HG03025 (cell line): ENCODE results near the gene RALGAPB.
"Not testable (repeated sequence)": the region's sequence is repeated elsewhere in the genome, so short reads cannot be mapped to it uniquely, and the experiment has no call there.

Experiments
- ATAC-seq: cut with Tn5 transposase; IDR thresholded peaks from one replicate; pipeline ENCODE4 v1.9.1; 2021; ENCODE audit warnings: mild to moderate bottlenecking, moderate library complexity; ENCODE audit not compliant: unreplicated experiment, low FRiP score

Gene RALGAPB

GRCh38 chr20:38446441-38447209, 26.0 kb upstream of the RALGAPB start:
- peak; percentile 61 for ATAC-seq

- ATAC-seq, result no peak
These were observed 25.4 kb upstream of the RALGAPB start for GRCh38 chr20:38447251-38447661.

GRCh38 chr20:38447931-38448675, 24.5 kb upstream of the RALGAPB start:
- ATAC-seq, result no peak

GRCh38 chr20:38449046-38449445, 23.6 kb upstream of the RALGAPB start:
- ATAC-seq, result no peak

GRCh38 chr20:38450412-38450975, 22.1 kb upstream of the RALGAPB start:
- ATAC-seq, result no peak

- no peak for ATAC-seq
These were observed 19.6 kb upstream of the RALGAPB start for GRCh38 chr20:38452880-38453624.

- ATAC-seq, result peak; percentile 79
These were observed 18.7 kb upstream of the RALGAPB start for GRCh38 chr20:38453941-38454340.

- no peak for ATAC-seq
These were observed 17.8 kb upstream of the RALGAPB start for GRCh38 chr20:38454556-38455473.

- ATAC-seq, result no peak
These were observed 14.3 kb upstream of the RALGAPB start for GRCh38 chr20:38458314-38458713.

- ATAC-seq, result no peak
These were observed 12.5 kb upstream of the RALGAPB start for GRCh38 chr20:38460040-38460623.

GRCh38 chr20:38460631-38461030, 12.0 kb upstream of the RALGAPB start:
- ATAC-seq, result not testable (repeated sequence)

GRCh38 chr20:38461167-38461566, 11.5 kb upstream of the RALGAPB start:
- not testable (repeated sequence) for ATAC-seq

- ATAC-seq, result not testable (repeated sequence)
These were observed 11.1 kb upstream of the RALGAPB start for GRCh38 chr20:38461569-38461968.

- ATAC-seq, result no peak
These were observed 6.5 kb upstream of the RALGAPB start for GRCh38 chr20:38466171-38466570.

- no peak for ATAC-seq
These were observed 5.7 kb upstream of the RALGAPB start for GRCh38 chr20:38466983-38467382.

- ATAC-seq, result no peak
These were observed 1.4 kb upstream of the RALGAPB start for GRCh38 chr20:38471245-38471644.

- no peak for ATAC-seq
These were observed 593 bp upstream of the RALGAPB start for GRCh38 chr20:38471987-38472512.

- ATAC-seq, result no peak
These were observed 738 bp downstream of the RALGAPB start for GRCh38 chr20:38473367-38473795.

GRCh38 chr20:38477747-38478146, 5.1 kb downstream of the RALGAPB start:
- ATAC-seq, result no peak
